Activated CD4-positive, CD25-positive, alpha-beta regulatory T cell treated with anti-CD3 and anti-CD28 coated beads, Interleukin-2, amount 50 U/mL, for 72 hours (primary cell): ENCODE data around the gene AUP1.

Source experiments
- DNase-seq: peaks from one replicate; pipeline ENCODE4 v3.0.0; 2021

Gene AUP1

DNA sequence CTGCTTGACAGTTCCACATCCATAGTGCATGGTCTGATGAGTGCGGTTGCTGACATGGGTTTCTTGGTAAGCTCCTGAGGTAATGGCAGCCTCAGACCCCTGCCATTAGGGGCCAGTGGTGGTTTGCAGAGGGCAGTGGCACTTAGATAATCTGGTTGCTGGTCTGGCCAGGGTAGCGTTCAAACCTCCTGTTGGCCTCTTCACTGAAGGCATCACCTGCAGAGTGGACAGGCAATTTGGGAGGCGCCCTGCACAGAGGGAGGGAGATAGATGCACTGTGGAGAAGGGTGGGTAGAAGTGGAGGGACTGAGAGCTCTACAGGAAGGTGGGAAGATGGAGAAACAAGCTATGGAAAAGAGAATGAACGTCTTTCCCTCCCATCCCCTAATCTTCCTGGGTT lies 4.0 kb upstream of the AUP1 start:
- DNase-seq = no peak

DNA sequence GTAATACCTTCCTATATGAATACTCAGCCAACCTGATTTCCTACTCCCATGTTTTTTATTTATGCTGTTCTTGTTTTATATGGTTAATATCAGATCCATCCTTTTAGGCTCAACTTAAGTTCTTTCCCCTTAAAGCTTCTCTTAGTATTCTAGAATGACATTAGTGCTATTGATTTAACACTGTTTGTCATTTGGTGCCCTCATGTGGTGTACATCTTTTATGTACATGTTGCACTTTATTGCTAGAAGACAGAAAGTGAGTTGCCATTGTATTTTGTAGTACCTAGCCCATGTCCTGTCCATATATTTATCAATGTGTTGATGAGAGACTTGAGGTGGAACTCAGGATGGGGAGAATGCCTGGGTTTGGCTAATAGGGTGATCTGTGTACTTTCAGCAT lies 2.7 kb upstream of the AUP1 start:
- no peak for DNase-seq

DNA sequence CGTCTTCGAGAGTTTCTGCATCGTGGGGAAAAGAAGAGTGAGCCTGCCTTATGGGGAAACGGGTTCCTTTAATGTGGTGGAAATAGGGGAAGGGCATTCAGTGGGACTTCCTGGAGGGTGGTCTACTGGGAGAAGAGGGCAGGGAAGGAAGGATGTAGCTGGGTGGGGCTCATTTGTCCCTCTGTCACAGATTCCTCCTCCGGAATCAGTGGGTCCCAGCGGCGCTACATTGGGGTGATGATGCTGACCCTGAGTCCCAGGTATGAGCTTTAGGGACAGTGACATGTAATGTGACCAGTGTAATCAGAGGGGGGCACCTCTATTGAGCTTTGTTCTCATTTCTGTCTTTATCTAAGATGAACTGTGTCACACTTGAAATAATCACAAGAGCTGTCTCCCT lies 2.2 kb upstream of the AUP1 start:
- DNase-seq = no peak

DNA sequence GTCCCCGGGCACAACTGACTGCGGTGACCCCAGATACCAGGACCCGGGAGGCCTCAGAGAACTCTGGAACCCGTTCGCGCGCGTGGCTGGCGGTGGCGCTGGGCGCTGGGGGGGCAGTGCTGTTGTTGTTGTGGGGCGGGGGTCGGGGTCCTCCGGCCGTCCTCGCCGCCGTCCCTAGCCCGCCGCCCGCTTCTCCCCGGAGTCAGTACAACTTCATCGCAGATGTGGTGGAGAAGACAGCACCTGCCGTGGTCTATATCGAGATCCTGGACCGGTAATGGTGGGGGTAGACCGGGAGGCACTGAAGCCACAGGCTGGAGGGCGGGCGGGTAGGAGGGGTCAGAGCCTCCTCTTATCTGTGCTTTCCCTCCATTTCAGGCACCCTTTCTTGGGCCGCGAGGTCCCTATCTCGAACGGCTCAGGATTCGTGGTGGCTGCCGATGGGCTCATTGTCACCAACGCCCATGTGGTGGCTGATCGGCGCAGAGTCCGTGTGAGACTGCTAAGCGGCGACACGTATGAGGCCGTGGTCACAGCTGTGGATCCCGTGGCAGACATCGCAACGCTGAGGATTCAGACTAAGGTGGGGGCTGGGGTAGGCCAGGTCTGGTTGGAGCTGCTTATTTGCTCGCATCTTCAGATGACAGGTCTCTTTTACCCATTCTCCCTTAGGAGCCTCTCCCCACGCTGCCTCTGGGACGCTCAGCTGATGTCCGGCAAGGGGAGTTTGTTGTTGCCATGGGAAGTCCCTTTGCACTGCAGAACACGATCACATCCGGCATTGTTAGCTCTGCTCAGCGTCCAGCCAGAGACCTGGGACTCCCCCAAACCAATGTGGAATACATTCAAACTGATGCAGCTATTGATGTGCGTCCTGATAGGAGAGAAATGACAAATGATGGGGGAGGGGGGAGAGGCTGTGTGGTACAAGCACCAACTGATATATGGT lies 1.0 kb upstream of the AUP1 start:
- DNase-seq = peak; percentile 63

DNA sequence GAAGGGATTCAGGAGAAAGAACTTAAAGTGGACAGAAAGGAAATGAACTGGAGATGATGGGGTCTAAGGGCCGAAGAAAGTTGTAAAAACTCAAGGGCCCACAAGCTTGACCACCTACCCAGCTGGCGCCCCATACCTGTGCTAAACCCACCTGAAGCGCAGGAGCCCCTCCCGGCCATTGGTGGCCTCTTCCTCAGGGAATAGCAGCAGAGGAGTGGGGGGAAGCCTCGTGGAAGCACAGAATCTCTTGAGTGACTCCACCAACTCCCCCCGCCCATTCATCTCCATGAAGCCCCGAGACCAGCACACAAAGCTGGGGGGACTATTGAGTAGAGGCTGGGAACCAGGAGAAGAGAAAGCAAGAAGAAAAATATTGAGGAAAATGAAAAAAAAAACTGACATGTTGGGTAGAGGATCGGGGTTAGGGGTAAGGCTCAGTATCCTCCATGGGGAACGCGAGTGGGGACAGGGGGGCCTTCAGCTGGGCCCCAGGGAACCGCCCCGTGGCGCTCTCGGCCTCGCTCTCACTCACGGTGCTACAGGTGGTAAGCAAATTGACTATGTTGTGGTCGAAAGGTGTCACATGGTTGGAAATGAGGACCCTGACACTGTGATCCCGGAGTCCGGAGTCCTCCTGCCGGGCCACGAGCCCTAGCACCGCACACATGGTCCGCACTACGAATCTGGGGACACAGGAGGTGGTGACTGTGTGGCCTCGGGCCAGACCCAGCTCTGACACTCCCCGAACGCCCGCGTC lies 728 bp downstream of the AUP1 start:
- no peak for DNase-seq

DNA sequence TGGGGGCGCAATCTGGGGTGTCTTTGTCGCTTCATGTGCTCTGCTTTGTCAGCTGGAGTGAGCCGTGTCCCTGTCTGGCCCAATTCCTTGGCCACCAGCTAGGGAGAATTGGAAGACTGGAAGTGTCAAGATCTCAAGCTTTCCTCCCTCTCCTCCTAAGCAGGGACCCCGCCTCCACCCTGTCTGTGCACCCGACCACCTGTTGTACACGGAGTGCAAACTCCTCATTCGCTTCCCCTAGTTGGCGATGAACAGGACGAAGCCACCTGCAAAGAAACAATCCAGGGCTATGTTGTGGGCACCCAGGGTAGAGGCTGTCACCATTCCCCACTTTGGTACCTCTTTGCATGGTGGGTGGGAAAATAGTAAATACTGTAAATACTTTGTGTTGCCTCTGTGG lies 1.8 kb downstream of the AUP1 start:
- DNase-seq = no peak

DNA sequence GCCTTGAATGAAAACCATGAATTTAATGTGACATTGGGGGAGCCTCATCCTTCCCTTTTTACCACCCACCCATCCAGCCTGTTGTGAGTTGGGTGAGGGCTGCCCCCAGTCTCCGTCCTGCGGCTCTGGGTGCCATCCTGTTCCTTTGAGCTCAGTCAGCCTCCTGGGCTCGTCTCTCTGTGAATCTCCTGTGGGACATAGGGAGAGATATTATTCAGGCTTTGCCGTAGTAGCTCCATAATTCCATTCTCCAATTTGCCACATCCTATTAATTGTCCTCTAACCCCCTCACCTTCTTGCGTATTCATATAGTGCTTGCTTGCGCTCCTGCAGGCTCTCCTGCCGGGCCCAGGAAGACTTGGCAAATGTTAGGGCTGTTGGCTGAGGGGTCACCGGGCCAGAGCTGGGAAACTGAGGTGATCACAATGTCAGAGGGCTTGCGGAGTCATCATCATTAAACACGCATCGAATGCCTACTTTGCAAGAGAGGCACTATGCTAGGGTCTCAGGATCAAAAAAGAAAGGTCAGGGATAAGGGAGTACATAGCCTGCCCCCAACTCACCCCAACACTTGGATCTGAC lies 2.8 kb downstream of the AUP1 start:
- no peak for DNase-seq

DNA sequence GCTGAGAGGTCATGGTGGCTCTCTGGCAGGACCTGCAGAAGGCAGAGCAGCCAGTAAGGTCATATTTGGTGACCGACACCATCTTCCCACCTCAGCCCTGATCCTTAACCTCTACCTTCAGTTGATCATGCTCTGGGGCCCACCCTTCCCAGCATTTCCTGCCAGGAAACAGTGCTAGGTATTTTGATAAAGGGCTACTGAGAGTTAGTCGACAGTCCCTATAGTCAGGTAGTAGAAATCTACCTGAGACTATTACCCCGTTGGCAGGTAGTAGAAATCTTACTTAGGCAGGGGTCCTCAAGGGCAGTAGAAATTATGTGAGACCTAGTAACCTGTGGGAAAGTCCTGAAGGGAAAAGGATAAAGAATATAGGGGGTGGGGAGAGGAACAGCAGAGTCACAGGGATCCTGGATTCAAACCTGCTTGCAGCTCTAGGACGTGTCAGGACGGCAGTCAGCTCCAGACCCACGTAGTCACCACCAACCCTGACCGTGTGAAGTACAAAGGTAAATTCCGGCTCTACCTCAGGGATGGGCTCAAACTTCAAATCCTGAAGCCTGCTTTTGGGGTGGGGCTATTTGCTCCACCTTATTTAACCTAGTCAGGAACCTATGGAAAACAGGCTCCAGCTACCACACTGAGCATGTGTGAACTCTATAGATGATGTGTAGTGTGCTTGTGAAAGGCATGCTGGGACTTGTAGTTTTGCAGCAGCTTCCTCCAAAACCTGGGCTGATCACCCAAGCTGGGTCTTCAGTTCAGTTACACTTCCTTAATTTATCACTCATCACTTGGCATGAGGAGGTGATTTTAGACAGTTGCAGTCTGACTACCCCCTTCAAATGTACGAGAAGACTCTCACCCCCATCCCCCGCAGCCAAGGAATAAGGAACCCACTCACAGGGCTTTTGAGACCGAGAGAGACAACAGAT lies 3.5 kb downstream of the AUP1 start, which contains the start of gene DQX1:
TSS of gene DQX1 (minus strand) at position 515 of the 932 bp plus-strand sequence. CDS start at position 13, 502 bp downstream.
- DNase-seq = no peak

DNA sequence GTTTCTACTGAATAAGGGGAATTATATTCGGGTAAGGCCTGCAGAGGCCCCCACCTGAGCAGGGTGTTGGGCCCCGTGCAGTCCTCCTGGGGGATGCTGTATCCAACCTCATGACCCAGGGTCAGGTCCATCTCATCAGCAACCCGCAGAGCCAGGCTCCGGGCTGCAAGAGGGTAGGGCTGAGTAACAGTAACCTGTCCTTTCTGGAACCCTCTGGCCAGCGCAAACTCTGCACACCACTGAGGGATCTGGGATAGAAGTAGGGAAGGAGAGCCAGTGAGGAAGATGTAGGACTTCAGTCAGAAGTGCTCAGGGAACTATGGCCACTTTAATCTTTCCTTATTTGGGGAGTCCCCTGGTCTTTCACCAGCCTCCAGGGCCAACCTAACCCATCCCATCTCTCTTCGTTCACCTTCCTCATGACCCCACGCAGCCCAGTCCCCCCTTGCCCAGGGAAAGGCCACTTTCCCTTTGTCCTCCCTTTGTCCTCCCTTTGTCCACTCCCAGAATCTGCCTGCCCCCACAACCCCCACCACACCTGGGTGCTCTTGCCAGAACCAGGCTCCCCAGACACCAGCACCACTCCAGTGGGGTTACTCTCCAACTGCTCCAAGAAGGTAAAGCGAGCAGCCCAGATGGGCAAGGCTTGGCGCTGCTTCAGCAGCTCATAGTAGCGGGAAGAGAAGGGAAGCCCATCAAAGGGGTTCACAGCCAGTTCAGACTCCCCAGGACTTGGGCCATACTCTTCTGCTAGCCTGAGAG lies 4.4 kb downstream of the AUP1 start:
- DNase-seq = no peak

DNA sequence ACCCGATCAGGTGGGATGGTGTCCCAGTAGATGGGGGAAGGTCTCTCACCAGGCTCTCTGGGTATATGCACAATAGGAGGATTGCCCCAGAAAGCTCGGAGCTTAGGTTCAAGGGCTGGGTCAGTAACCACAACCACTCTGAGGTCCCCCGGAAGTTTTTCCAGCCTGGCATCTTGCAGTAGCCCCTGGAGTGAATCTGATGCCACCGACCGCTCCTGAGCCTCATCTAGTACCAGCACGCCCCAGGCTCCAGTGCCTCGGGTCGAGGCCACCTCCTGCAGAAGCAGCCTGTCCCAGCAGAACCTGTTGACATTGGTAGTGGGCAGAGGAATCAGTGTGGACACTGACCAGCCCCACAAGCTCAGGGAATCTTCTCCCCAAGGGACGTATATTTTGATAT lies 5.5 kb downstream of the AUP1 start:
- no peak for DNase-seq

DNA sequence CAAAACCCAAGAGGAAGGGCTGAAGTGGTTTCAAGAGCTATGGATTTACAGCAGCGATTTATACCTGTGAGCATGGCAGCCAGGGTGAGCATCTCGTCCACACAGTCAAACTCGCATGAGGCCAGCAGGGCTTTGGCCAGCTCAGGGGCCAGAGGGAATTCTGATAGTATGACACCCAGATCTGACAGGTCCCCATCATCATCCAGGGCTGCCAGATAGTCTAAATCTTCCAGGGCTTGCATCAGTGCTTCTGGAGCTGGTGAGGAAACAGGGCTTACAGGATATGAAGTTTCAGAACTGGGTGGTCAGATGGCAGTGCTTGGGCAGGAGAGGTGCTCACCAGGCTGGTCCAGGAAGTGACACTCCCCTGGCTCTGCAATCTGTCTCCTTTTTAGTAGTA lies 7.0 kb downstream of the AUP1 start:
- DNase-seq = no peak

DNA sequence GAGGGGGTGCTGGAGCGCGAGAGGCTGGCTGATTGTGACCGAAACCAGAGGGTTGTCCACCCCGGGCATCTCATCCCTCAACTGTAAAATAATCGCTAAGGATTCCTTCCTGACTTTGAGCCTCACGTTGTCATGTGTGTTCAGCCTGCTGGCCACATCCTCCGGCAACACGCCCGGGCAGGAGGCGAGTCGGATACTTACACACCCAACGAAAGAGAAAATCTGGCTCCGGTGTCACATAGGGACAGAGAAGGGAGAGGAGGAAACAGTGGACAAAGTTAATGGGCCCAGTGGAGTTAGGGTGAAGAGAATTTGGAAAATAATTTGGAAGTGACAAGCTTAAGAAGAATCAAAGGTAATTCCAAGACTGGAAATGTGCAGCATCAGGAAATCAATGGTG lies 12.9 kb downstream of the AUP1 start:
- DNase-seq = no peak

DNA sequence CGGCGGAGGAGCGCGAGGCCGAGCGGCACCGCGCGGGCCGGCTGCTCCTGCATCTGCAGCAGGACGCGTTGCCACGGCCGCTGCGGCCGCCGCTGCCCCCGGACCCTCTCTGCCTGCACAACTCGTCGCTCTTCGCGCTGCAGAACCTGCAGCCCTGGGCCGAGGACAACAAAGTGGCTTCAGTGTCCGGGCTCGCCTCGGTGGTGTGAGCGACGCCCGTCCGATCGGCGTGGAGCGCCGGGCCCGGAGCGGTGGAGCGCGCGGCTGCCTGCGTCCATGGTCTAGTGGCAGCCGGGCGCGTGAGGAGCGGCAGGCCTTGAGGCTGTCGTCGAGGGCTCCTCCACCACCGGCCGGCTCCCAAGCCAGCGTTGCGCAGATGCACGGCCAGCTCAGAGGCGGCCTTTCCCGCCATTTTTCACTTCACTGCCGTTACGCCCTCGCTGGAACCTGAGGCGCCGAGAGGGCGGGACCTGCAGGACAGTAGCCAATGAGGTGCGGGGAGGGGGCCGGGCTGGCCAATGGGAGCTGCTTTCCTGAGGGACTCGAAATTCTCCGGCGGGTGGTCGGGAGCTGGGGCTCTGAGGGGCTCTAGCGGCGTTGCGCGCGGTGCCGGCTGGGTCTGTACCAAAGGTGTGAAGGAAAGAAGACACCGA lies 13.4 kb downstream of the AUP1 start:
- peak; percentile 74 for DNase-seq

DNA sequence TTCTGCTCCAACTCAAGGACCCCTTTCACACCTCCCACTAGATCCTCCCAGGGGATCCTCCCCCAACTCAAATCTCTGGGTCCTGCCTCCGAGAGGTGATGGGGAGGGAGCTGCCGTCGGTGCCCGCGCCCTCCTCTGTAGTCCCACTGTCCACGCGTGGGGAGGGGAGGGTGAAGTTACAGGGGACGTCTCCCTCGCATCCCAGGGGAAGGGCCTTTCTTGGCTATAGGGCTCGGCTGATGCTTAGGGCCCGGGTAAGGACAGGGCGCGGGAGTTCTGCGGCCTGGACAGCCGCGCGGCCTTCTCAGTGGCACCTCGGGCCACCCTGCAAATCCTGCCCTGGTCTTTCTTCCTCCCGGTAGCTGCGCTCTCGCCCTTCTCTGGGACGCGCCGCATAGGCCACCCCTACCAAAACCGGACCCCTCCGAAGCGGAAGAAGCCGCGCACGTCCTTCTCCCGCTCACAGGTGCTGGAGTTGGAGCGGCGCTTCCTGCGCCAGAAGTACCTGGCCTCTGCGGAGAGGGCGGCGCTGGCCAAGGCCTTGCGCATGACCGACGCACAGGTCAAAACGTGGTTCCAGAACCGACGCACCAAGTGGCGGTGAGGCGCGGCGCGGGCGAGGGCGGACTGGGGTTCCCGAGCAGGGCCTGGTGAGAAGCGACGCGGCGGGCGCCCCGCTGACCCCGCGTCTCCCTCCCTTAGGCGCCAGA lies 14.1 kb downstream of the AUP1 start:
- no peak for DNase-seq

DNA sequence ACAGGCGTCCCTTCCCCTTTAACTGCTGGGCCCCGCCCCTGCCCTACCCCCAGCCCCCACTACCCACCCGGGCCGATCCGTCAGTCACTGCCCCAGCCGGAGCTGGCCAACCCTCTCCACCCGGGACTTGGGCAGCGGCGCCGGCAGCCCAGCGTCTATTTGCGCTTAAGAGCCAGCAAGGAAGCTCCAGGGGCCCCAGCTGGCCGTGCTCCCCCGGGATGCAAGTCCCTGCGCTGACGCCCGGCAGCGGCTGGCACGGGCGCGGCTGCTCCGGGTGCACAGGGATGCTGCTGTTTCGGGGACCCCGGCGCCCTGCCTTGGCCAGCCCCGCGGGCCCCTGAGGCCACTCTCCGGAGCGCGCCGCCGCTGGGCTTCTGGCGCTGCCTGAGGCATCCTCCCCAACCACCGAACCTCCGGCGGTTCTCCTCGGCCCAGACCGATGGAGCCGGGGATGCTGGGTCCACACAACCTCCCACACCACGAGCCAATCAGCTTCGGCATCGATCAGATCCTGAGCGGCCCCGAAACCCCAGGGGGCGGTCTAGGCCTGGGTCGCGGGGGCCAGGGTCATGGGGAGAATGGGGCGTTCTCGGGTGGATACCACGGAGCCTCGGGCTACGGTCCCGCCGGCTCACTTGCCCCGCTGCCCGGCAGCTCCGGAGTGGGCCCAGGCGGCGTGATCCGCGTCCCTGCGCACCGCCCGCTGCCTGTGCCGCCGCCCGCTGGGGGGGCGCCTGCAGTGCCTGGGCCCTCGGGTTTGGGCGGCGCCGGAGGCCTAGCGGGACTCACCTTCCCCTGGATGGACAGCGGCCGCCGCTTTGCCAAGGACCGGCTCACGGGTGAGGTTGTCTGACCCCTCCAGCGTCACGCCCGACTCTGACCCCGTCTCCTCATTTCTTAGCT lies 14.9 kb downstream of the AUP1 start, which contains the start of gene TLX2:
TSS of gene TLX2 (plus strand) at position 83 of the 903 bp plus-strand sequence. CDS start at position 440, 357 bp downstream.
- DNase-seq = no peak

DNA sequence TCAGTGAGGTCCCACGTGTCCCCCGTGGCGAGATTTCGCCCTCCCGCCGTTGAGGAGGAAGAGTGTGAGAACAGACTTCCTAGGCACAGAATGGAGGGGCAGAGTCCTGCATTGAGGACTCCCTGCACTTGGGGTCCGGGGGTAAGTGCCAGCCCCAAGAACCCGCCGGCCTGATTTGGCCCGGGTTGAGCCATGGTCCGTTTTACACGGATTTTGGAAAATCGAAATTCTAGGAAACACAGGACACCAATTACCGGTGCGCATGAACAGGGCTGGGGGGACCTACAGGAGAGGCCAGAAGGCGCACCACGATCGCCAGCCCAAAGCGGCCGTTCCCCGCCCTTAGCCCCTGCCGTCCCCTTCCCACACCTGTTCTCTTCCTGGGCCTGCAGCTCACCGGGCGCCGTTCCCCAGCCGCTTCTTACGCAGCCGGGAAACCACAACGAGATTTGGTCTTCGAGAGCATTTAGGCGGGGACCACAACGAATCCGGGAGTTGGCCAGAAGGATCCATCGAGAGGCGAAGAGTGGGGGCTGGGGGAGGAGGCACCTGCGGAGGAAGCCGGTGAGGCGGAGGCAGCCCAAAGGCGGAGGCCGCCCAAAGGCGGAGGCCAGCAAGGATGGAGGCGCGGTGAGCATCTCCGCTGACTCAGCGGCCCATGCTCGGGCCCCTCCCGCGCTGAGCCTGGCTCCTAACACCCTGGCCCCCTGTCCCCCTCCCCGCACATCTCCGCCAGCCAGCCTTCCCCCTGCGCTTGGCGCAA lies 15.7 kb downstream of the AUP1 start:
- DNase-seq = no peak

DNA sequence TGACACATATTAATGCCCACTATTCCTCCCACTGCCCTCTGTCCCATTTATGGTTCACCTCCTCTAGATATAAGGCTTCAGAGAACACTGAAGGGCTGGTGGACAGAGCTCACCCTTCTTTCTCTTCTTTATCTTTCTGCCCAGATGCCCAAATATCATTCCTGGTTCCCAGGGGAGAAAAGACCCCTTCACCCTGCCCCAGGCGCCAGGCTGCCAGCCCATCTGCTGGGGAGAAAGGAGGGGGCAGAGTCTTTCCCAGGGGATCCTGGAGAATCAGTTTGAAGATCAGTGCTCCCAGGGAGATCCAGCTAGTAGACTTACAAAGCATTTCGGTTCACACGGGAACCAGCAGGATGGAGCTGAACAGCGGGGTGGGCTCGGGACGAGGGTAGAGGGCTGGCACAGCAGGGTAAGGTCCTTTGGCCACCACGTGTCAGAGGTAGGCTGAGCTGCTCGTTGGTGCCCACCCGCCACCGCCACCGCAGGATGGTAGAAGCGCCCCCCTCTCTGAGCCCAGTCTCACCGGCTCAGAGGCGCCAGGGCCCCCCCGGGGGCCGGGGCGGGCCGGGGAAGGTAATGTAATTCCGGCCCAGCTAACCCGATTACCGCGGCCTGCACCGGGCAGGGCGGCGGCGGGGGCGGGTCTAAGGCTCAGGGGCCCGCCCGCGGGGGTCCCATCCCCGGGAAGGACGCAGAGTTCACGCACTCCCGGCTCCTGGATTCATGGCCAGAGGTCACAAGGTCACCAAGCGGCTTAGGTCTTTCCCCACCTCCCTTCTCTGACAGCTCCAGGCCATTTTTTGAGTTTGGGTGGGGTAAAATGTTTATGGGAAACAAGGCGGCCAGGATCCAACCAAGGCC lies 16.5 kb downstream of the AUP1 start:
- no peak for DNase-seq
